Spleen (tissue), 11 donors: ENCODE results near the gene KLK5. TPM values are rescaled to one million over a fixed set of nuclear protein-coding genes. Genes with fewer than 3 reads are reported as not detected.
A peak's percentile ranks its signal among the peaks of the same experiment; 100 is the strongest.

Source experiments
- DNase-seq: peaks from one replicate; pipeline ENCODE4 v3.0.0-alpha.2; 2020
- H3K27ac ChIP-seq, 8 donors: fragments of 200-600 bp; sonication (generic) in 7 of 8; 1 replicate in 4 of 8; 2 replicates in 4 of 8; pipeline versions ENCODE4 v1.5.0 to v1.8.0; 2016 to 2021; ENCODE audit warnings: inconsistent platforms in 4 of 8, mild to moderate bottlenecking in 4 of 8, moderate library complexity in 1 of 8
- H3K27me3 ChIP-seq, 7 donors: fragments of 200-600 bp; sonication (generic) in 6 of 7; replicated peaks in 1 of 7; 1 replicate in 4 of 7; 2 replicates in 3 of 7; pipeline versions ENCODE4 v1.5.0 to v1.8.0; 2016 to 2021; ENCODE audit warnings: inconsistent platforms in 3 of 7, mild to moderate bottlenecking in 1 of 7
- H3K36me3 ChIP-seq, 6 donors: fragments of 200-600 bp; sonication (generic) in 5 of 6; 1 replicate in 4 of 6; 2 replicates in 2 of 6; pipeline versions ENCODE4 v1.5.0 to v1.8.0; 2016 to 2021; ENCODE audit warnings: inconsistent platforms in 2 of 6
- H3K4me1 ChIP-seq, 6 donors: fragments of 200-600 bp; sonication (generic) in 5 of 6; 1 replicate in 3 of 6; 2 replicates in 3 of 6; pipeline versions ENCODE4 v1.5.0 to v1.8.0; 2016 to 2021; ENCODE audit warnings: inconsistent platforms in 3 of 6
- H3K4me3 ChIP-seq, 8 donors: fragments of 200-600 bp; sonication (generic) in 7 of 8; 1 replicate in 4 of 8; 2 replicates in 4 of 8; pipeline versions ENCODE4 v1.5.0 to v1.8.0; 2016 to 2021; ENCODE audit warnings: inconsistent platforms in 4 of 8, mild to moderate bottlenecking in 4 of 8, moderate library complexity in 2 of 8
- H3K9me3 ChIP-seq, 8 donors: fragments of 200-600 bp; sonication (generic) in 7 of 8; 1 replicate in 4 of 8; 2 replicates in 4 of 8; pipeline versions ENCODE4 v1.5.0 to v1.8.0; 2016 to 2021; ENCODE audit warnings: inconsistent platforms in 4 of 8
- POLR2A ChIP-seq, 3 donors: fragments of 450-650 bp; IDR thresholded peaks; one replicate each; pipeline ENCODE4 v1.5.1; 2017; ENCODE audit warnings: antibody characterized with exemption in 3 of 3, mild to moderate bottlenecking in 1 of 3
- POLR2AphosphoS5 ChIP-seq, 3 donors: sonication (generic); formaldehyde crosslinking; IDR thresholded peaks; one replicate each; pipeline ENCODE4 v1.5.1; 2017; ENCODE audit warnings: antibody characterized with exemption in 3 of 3
- WGBS, 5 donors: extraction: QIAGEN DNeasy Blood & Tissue Kit in 3 of 5; methylation state at CpG; one replicate each; pipeline versions ENCODE4 v1.1.5 to v1.1.7; 2013 to 2018; 5-methylcytosine and 5-hydroxymethylcytosine counted together
- intact Hi-C: fragments of 100-400 bp; cut with DNase I; formaldehyde crosslinking; loops from one replicate; pipeline ENCODE4 v1.15.0; 2023; ENCODE audit warnings: low total_unique reads
- polyA plus RNA-seq, 3 donors: library from polyadenylated mRNA; stranded (reverse); fragments of 200-250 nt; gene quantifications; one replicate each; pipeline ENCODE4 v1.2.1, GENCODE V29; 2013
- total RNA-seq, 7 donors: library from RNA; depleted of rRNA in 3 of 7; stranded (reverse); fragments of >200 nt in 3 of 7; fragmentation: NEBNext Ultra II Directional in 4 of 7; extraction: Animal tissue kit (Norgen Biotek cat#: 25700) in 4 of 7; gene quantifications; one replicate each; pipeline versions ENCODE4 v1.1.0 to v1.2.1, GENCODE V29; 2016 to 2021
- TF ChIP-seq, protein P1 (sequence below), 11 experiments: fragments of 200-600 bp in 7 of 11; fragments of 450-650 bp in 4 of 11; sonication (generic) in 4 of 11; IDR thresholded peaks in 8 of 11; conservative IDR thresholded peaks in 3 of 11; 1 replicate in 7 of 11; 2 replicates in 4 of 11; pipeline versions ENCODE4 v1.4.0 to v1.8.0; 2016 to 2021; ENCODE audit warnings: antibody characterized with exemption in 11 of 11, inconsistent platforms in 4 of 11, mild to moderate bottlenecking in 1 of 11
- donor health status: healthy with polysubstance abuse.
- donor health status: DM: no; HTN: no; CAD: no; lungs with moderate emphysema.
- donor health status: DM: no; HTN: no; CAD: no.
- donor health status: Bipolar disorder and iron deficiency.
- donor health status: healthy.
- donor health status: DM: no; HTN: no; CAD: no.
- donor health status: DM: yes; HTN: yes; CAD: no.

The KLK5 gene
- total and polyA plus RNA-seq, 10 donors = 0.13 to 0.79 TPM; not detected in 8

DNA sequence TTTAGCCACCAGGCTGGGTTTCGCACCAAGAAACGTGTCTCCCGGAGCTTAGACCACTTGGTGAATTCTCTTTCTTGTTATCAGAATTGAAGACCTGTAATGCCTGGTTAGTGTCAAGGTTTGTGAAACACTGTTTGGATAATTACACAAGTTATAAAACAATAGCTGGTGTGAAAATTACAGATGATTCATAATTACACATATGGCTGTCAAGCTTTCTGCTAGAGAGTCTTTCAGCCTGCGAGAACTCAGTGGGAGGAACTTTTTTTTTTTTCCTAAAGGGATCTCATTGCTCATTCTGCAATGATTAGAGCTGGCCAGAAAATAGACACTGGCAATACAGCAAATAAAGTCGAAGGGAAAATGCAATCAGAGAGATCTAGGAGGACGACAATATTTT, 28.3 kb downstream of the KLK5 start:
- DNase-seq = no peak
- WGBS, 5 donors = 68 to 77% (median 74%) methylated on average over 6 of the region's 6 CpGs
- Histone ChIP-seq H3K4me1 (peaks cover 0 to 13% (median 9%) of the 10 kb centered on the region in 6 donors), H3K27me3 (peaks cover 0 to 68% (median 0%) of the 10 kb centered on the region in 7 donors), H3K36me3 (no peaks in the 10 kb centered on the region), H3K27ac (no peak overlapping the region), H3K9me3 (no peaks in the 10 kb centered on the region), H3K4me3 (no peak overlapping the region)
- intact Hi-C loops = no loop called here
- TF ChIP-seq POLR2A (IDR thresholded peaks at IDR 0.05) (no peak), POLR2AphosphoS5 (IDR thresholded peaks at IDR 0.05) (no peak)
- TF ChIP-seq, protein P1, sequence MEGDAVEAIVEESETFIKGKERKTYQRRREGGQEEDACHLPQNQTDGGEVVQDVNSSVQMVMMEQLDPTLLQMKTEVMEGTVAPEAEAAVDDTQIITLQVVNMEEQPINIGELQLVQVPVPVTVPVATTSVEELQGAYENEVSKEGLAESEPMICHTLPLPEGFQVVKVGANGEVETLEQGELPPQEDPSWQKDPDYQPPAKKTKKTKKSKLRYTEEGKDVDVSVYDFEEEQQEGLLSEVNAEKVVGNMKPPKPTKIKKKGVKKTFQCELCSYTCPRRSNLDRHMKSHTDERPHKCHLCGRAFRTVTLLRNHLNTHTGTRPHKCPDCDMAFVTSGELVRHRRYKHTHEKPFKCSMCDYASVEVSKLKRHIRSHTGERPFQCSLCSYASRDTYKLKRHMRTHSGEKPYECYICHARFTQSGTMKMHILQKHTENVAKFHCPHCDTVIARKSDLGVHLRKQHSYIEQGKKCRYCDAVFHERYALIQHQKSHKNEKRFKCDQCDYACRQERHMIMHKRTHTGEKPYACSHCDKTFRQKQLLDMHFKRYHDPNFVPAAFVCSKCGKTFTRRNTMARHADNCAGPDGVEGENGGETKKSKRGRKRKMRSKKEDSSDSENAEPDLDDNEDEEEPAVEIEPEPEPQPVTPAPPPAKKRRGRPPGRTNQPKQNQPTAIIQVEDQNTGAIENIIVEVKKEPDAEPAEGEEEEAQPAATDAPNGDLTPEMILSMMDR (IDR thresholded peaks at IDR 0.05 in 8 of 11, conservative IDR thresholded peaks at IDR 0.05 in 3 of 11) = no peak

DNA sequence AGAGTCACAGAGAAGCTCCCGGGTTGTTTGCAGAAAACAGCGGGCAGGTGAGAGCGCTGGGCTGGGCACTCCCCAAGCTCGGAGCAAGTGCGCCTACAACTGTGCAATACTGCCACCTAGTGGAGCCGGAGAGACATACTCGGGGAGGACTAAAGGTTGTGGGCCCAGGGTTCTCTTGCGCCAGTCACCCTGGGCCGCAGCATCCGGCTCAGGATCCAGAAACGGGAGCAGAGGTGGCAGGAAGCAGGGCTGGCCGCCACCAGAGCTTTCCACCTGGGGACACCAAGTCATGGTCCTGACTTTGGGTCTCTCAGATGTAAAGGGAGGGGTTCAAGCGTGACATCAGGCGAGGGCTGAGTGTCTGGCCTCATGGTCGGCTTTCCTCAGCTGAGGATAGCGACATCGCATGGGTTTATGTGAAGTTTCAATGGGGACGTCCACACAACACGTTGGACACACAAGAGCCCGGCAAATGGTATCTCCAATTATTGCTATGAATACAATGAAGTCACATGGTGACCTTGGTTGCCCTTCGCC, 30.5 kb downstream of the KLK5 start:
- Histone ChIP-seq H3K9me3 (no peaks in the 10 kb centered on the region), H3K4me3 (no peak overlapping the region), H3K4me1 (peaks cover 0 to 12% (median 9%) of the 10 kb centered on the region in 6 donors), H3K27me3 (peaks cover 0 to 68% (median 0%) of the 10 kb centered on the region in 7 donors), H3K27ac (no peak overlapping the region), H3K36me3 (no peaks in the 10 kb centered on the region)
- peak; percentile 90 for DNase-seq
- TF ChIP-seq, protein P1 (IDR thresholded peaks at IDR 0.05 in 8 of 11, conservative IDR thresholded peaks at IDR 0.05 in 3 of 11) = peak; percentile 48 to 87 (median 78)
- TF ChIP-seq POLR2AphosphoS5 (IDR thresholded peaks at IDR 0.05) = peak in 1 of 3 donors; percentile 13
- no peak for TF ChIP-seq POLR2A (IDR thresholded peaks at IDR 0.05)
- WGBS, 5 donors = 30 to 35% (median 33%) methylated on average over 18 to 21 of the region's 21 CpGs
- intact Hi-C loops = no loop called here

DNA sequence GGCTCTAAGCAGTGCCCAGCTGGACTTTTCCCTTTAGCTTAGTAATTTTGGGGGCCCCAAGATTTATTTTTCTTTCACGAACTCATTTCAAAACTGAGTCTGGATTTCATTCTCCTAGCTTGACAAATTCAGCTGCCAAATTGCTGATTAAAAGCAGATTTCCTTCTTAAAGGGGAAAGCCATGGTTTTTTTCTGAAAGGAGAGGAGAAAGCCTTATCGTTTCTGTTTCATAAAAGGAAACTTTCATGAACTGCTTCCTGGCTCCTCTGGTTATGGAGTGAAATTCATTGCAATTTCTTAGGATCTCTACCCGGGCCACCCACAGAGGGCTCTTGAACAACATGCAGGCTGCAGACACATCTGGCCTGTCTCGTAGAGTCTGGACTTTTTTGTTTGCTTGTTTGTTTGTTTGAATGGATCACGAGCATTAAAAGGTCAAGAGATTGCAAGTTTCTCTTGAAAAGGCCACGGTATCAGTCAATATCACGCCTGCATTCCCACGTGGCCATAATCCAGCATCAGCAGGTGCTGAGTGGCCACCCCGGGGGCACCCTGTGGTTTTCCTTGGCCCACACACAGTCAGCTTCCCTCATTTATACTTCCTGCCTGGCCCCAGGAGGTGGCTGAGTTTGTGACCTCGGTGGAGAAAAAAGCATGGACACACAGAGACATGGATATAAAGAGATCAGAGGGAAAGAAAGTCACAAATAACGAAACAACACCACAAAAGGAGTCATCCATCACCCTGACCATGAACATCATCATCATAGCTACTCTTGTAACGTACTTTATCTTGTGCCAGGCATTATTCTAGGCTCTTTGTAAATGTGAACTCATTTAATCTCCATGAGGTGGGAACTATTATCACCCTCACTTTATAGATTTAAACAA, 31.2 kb downstream of the KLK5 start:
- Histone ChIP-seq H3K9me3 (no peaks in the 10 kb centered on the region), H3K27ac (no peak overlapping the region), H3K4me3 (no peak overlapping the region), H3K4me1 (peaks cover 0 to 12% (median 9%) of the 10 kb centered on the region in 6 donors), H3K27me3 (peaks cover 0 to 75% (median 0%) of the 10 kb centered on the region in 7 donors), H3K36me3 (no peaks in the 10 kb centered on the region)
- DNase-seq = no peak
- 4 to 8% (median 5%) methylated on average over 12 of the region's 12 CpGs for WGBS, 5 donors
- TF ChIP-seq POLR2A (IDR thresholded peaks at IDR 0.05) = no peak
- TF ChIP-seq, protein P1 (IDR thresholded peaks at IDR 0.05 in 8 of 11, conservative IDR thresholded peaks at IDR 0.05 in 3 of 11) = no peak
- TF ChIP-seq POLR2AphosphoS5 (IDR thresholded peaks at IDR 0.05) = no peak
- intact Hi-C loops = no loop called here

DNA sequence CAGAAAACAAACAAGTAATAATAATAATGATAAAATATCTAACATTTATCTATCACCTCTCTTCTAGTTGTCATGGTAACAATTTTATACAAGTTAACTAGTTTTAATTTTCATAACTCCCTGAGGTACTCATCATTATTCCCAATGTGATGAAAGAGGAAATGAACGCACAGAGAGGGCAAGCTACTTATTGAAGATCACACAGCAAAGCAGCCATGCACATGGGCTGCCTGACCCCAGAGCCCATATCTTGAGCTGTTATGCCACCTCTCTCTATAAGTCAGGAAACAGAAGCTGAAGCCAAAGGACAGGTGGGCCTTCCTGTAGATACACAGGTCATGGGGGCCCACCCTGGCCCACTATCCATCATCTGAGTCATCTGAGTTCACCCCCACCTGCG, 36.8 kb downstream of the KLK5 start:
- TF ChIP-seq POLR2A (IDR thresholded peaks at IDR 0.05) = no peak
- TF ChIP-seq, protein P1 (IDR thresholded peaks at IDR 0.05 in 8 of 11, conservative IDR thresholded peaks at IDR 0.05 in 3 of 11) = no peak
- TF ChIP-seq POLR2AphosphoS5 (IDR thresholded peaks at IDR 0.05) = no peak
- Histone ChIP-seq H3K36me3 (no peaks in the 10 kb centered on the region), H3K27ac (no peak overlapping the region), H3K4me3 (no peak overlapping the region), H3K9me3 (no peaks in the 10 kb centered on the region), H3K4me1 (no peaks in the 10 kb centered on the region), H3K27me3 (peaks cover 3 to 89% (median 15%) of the 10 kb centered on the region in 7 donors)
- 52 to 90% (median 70%) methylated on average over 2 of the region's 2 CpGs for WGBS, 5 donors
- intact Hi-C loops = no loop called here
- no peak for DNase-seq
